Dermis blood vessel endothelial cell (primary cell): Measurements from ENCODE around the gene REEP5. TPM values are rescaled to one million over a fixed set of nuclear protein-coding genes. Genes with fewer than 3 reads are reported as not detected.

Source experiments
- total RNA-seq: library from RNA; depleted of rRNA; stranded (reverse); fragments of >200 nt; gene quantifications from 2 replicates; pipeline ENCODE4 v1.2.3, GENCODE V29; 2014

REEP5 gene
- total RNA-seq, 1 donor from 2014 or later: 40.7 TPM

Other genes starting within 250 kb of the REEP5 start
- gene APC, start 184.3 kb downstream of the REEP5 start, total RNA-seq: 80.0 and 83.3 TPM in 2 replicates
- 93.8 and 115 TPM in 2 replicates for gene SRP19, start 60.9 kb downstream of the REEP5 start, total RNA-seq
- 55.7 and 67.2 TPM in 2 replicates for gene DCP2, start 54.6 kb upstream of the REEP5 start, total RNA-seq